NB4 (cell line): ENCODE results near the gene MCUB.

Source experiments
- CTCF ChIP-seq: IDR thresholded peaks from one replicate; pipeline ENCODE4 v1.5.1; 2012; ENCODE audit warnings: low read depth, low read length
- MAX ChIP-seq: IDR thresholded peaks from 2 replicates; pipeline ENCODE4 v1.6.1; 2011; ENCODE audit warnings: low read depth, low read length
- MYC ChIP-seq: IDR thresholded peaks from 2 replicates; pipeline ENCODE4 v1.6.1; 2011; ENCODE audit warnings: low read depth, low read length
- POLR2A ChIP-seq: IDR thresholded peaks from 2 replicates; pipeline ENCODE4 v1.6.1; 2011; ENCODE audit warnings: mild to moderate bottlenecking; ENCODE audit not compliant: insufficient read length; ENCODE audit errors: extremely low read depth

GRCh38 chr4:109553130-109553529 is 6.9 kb upstream of the MCUB start:
- TF ChIP-seq CTCF = no peak
- TF ChIP-seq POLR2A = no peak
- TF ChIP-seq MAX = no peak
- TF ChIP-seq MYC = no peak
